Natural killer cell (primary cell): Measurements from ENCODE around the gene FRAT2. TPM values are rescaled to one million over a fixed set of nuclear protein-coding genes. Genes with fewer than 3 reads are reported as not detected.

ENCODE experiments used
- ATAC-seq, 3 donors: fragments of 150-1000 bp in 2 of 3; fragments of 200-7000 bp in 1 of 3; cut with Tn5 transposase; 1 replicate in 1 of 3; 2 replicates in 2 of 3; pipeline ENCODE4 v1.10.0; 2021; ENCODE audit warnings: mild to moderate bottlenecking in 2 of 3, moderate library complexity in 2 of 3
- DNase-seq, 2 donors: peaks; one replicate each; pipeline versions ENCODE4 v3.0.0 to v3.0.0-alpha.2; 2013 to 2021; ENCODE audit warnings: mixed read lengths in 1 of 2
- H3K27ac ChIP-seq: one replicate; pipeline ENCODE4 v1.5.1; 2013; ENCODE audit warnings: mild to moderate bottlenecking, low read length
- H3K27me3 ChIP-seq: one replicate; pipeline ENCODE4 v1.6.1; 2013; ENCODE audit warnings: low read length; ENCODE audit not compliant: control insufficient read depth, insufficient read depth
- H3K36me3 ChIP-seq: one replicate; pipeline ENCODE4 v1.6.1; 2013; ENCODE audit warnings: low read length; ENCODE audit not compliant: control insufficient read depth, insufficient read depth
- H3K4me1 ChIP-seq: one replicate; pipeline ENCODE4 v1.6.1; 2013; ENCODE audit warnings: low read length; ENCODE audit not compliant: control insufficient read depth, insufficient read depth
- H3K4me3 ChIP-seq: one replicate; pipeline ENCODE4 v1.5.1; 2013; ENCODE audit warnings: low read length
- H3K9me3 ChIP-seq: one replicate; pipeline ENCODE4 v1.6.1; 2013; ENCODE audit warnings: low read length; ENCODE audit not compliant: control insufficient read depth, insufficient read depth
- H3K27ac Mint-ChIP-seq, 2 donors: one replicate each; pipeline ENCODE4 v1.8.0; 2022; ENCODE audit warnings: mild to moderate bottlenecking in 2 of 2, mixed read lengths in 2 of 2, moderate library complexity in 1 of 2
- H3K27me3 Mint-ChIP-seq, 2 donors: one replicate each; pipeline ENCODE4 v1.8.0; 2022; ENCODE audit warnings: low read depth in 2 of 2, mixed read lengths in 2 of 2
- H3K36me3 Mint-ChIP-seq: one replicate; pipeline ENCODE4 v1.8.0; 2022; ENCODE audit warnings: mixed read lengths
- H3K4me1 Mint-ChIP-seq, 2 donors: one replicate each; pipeline ENCODE4 v1.8.0; 2022; ENCODE audit warnings: mixed read lengths in 2 of 2
- H3K4me3 Mint-ChIP-seq: one replicate; pipeline ENCODE4 v1.8.0; 2022; ENCODE audit warnings: mild to moderate bottlenecking, moderate library complexity, mixed read lengths
- H3K9me3 Mint-ChIP-seq, 2 donors: one replicate each; pipeline ENCODE4 v1.8.0; 2022; ENCODE audit warnings: mixed read lengths in 2 of 2
- CTCF ChIP-seq: fragments of 200-600 bp; IDR thresholded peaks from one replicate; pipeline ENCODE4 v1.8.0; 2022; ENCODE audit warnings: antibody characterized with exemption
- WGBS: methylation state at CpG from one replicate; pipeline ENCODE4 v1.1.7; 2013; ENCODE audit warnings: missing lambda C conversion rate; ENCODE audit not compliant: insufficient coverage; 5-methylcytosine and 5-hydroxymethylcytosine counted together
- intact Hi-C: fragments of 100-400 bp; cut with micrococcal nuclease; formaldehyde crosslinking; loops from one replicate; pipeline ENCODE4 v1.14.2; 2022
- total RNA-seq, 4 donors: library from RNA; stranded (reverse); fragments of 120-200 nt in 1 of 4; gene quantifications; one replicate each; pipeline versions ENCODE4 v1.2.3 to v1.2.4, GENCODE V29; 2013 to 2022

Gene FRAT2
- total RNA-seq, 3 donors from 2014 or later (not counting 1 experiment from before 2014, with no cell fraction given), result 18.7 to 23.4 (median 22.2) TPM

- Histone ChIP-seq H3K27me3 (no peaks in the 10 kb centered on the region), H3K4me1 (peaks cover 24% of the 10 kb centered on the region), H3K4me3 (no peak overlapping the region), H3K9me3 (no peaks in the 10 kb centered on the region), H3K27ac (no peak overlapping the region), H3K36me3 (peaks cover 3% of the 10 kb centered on the region)
- peaks cover 17% of the 10 kb centered on the region in 2 donors for H3K4me1 Mint-ChIP-seq
- no peak for TF ChIP-seq CTCF
- no peaks in the 10 kb centered on the region for H3K36me3 Mint-ChIP-seq
- H3K27me3 Mint-ChIP-seq, result no peaks in the 10 kb centered on the region
- ATAC-seq, result no peak
- WGBS, result 91% methylated on average over 3 of the region's 3 CpGs
- intact Hi-C loops, result no loop called here
- H3K9me3 Mint-ChIP-seq, result no peaks in the 10 kb centered on the region
- no peak for DNase-seq
- peak overlapping the region; percentile 14 to 67 for H3K27ac Mint-ChIP-seq
- H3K4me3 Mint-ChIP-seq, result no peak overlapping the region
Observed at GRCh38 chr10:97358781-97359180, 24.3 kb upstream of the FRAT2 start.

DNA sequence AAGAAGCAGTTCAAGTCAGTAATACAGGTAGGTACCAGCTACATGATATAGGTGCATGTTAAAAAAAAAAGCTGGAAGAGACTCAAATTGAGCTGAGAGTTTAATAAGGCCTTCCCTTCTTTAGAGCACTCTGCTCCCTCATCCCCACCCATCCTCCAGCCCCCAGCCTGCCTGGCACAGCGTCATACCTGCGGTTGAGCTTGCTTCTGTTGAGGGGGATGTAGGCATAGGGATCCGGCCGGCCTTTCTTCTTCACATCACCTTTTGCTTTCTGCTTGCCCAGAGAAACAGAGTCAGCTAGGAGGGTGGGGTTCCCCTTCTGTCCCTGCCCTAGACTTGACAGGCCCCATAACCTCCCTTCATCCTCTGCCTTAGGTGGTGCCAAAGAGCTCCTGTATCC is 23.8 kb upstream of the FRAT2 start:
- H3K27me3 ChIP-seq, result no peaks in the 10 kb centered on the region
- H3K27ac Mint-ChIP-seq, result peak overlapping the region; percentile 51 to 67
- WGBS, result 96% methylated on average over 3 of the region's 4 CpGs

DNA sequence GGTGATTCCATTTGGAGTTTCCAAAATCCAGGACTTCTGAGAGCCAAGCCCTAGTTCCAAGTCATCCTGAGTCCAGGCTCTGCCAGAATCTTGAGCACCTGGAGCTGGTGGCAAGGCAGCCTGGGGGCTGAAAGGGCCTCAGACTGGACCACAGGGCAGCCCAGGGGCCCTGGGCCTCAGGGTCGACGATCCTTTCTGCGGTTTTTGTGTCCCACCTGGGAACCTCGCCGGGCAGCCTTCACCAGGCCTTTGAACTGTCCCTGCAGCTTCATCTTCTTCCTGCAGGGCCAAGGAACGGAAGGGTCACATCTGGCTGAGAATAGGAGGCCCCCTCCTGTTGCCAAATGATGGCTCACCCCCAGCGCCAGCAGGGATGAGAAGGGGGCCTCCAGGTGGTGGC is 22.4 kb upstream of the FRAT2 start:
- H3K9me3 Mint-ChIP-seq, result no peaks in the 10 kb centered on the region
- H3K4me1 Mint-ChIP-seq, result peaks cover 17% of the 10 kb centered on the region in 2 donors
- TF ChIP-seq CTCF, result no peak
- DNase-seq (no peak), ATAC-seq (no peak)
- peak overlapping the region; percentile 61 for H3K27ac ChIP-seq
- no peaks in the 10 kb centered on the region for H3K36me3 ChIP-seq
- peaks cover 24% of the 10 kb centered on the region for H3K4me1 ChIP-seq
- H3K36me3 Mint-ChIP-seq, result no peaks in the 10 kb centered on the region
- no peaks in the 10 kb centered on the region for H3K27me3 Mint-ChIP-seq
- WGBS, result 89% methylated on average over 7 of the region's 7 CpGs
- H3K9me3 ChIP-seq, result no peaks in the 10 kb centered on the region
- H3K4me3 ChIP-seq, result no peak overlapping the region
- intact Hi-C loops, result loop anchor here (1.0 to 2.0 kb wide), 3 partner anchors 22 to 78 kb away; partner anchors contain the start of genes FRAT2 and RRP12
- H3K4me3 Mint-ChIP-seq, result no peak overlapping the region
- peak overlapping the region; percentile 82 to 89 for H3K27ac Mint-ChIP-seq
- H3K27me3 ChIP-seq, result no peaks in the 10 kb centered on the region

More for the DNA sequence above, 23.8 kb upstream of the FRAT2 start:
- ATAC-seq (no peak), DNase-seq (no peak)
- Mint-ChIP-seq H3K4me3 (no peak overlapping the region), H3K4me1 (peaks cover 17% of the 10 kb centered on the region in 2 donors), H3K27me3 (no peaks in the 10 kb centered on the region), H3K36me3 (no peaks in the 10 kb centered on the region), H3K9me3 (no peaks in the 10 kb centered on the region)
- no peak overlapping the region for H3K27ac ChIP-seq
- H3K36me3 ChIP-seq, result peaks cover 1% of the 10 kb centered on the region
- no peaks in the 10 kb centered on the region for H3K9me3 ChIP-seq
- no peak for TF ChIP-seq CTCF
- intact Hi-C loops, result no loop called here
- H3K4me1 ChIP-seq, result peaks cover 24% of the 10 kb centered on the region
- H3K4me3 ChIP-seq, result no peak overlapping the region

- Histone ChIP-seq H3K4me1 (peaks cover 24% of the 10 kb centered on the region), H3K27me3 (no peaks in the 10 kb centered on the region), H3K9me3 (no peaks in the 10 kb centered on the region), H3K4me3 (no peak overlapping the region), H3K27ac (peak overlapping the region; percentile 62), H3K36me3 (no peaks in the 10 kb centered on the region)
- peak; percentile 91 to 93 (median 92) for ATAC-seq
- H3K9me3 Mint-ChIP-seq, result no peaks in the 10 kb centered on the region
- no peaks in the 10 kb centered on the region for H3K27me3 Mint-ChIP-seq
- intact Hi-C loops, result loop anchor here (1.0 to 2.0 kb wide), 3 partner anchors 22 to 78 kb away; partner anchors contain the start of genes FRAT2 and RRP12
- 49% methylated on average over 6 of the region's 6 CpGs for WGBS
- peaks cover 17% of the 10 kb centered on the region in 2 donors for H3K4me1 Mint-ChIP-seq
- peak overlapping the region; percentile 82 to 89 for H3K27ac Mint-ChIP-seq
- DNase-seq, result peak; percentile 49 to 73
- H3K36me3 Mint-ChIP-seq, result no peaks in the 10 kb centered on the region
- peak overlapping the region; percentile 64 for H3K4me3 Mint-ChIP-seq
- TF ChIP-seq CTCF, result peak; percentile 16
Observed at GRCh38 chr10:97356318-97356914, 21.9 kb upstream of the FRAT2 start.
